OCI-LY7 (cell line): ENCODE data around the gene KIAA1549. TPM values are rescaled to one million over a fixed set of nuclear protein-coding genes. Genes with fewer than 3 reads are reported as not detected.

Source experiments
- BruUV-seq: library from RNA; stranded (reverse); fragments of 400-500 nt; replicated peaks from 2 replicates; lab custom pipeline; 2021; lab: Mats Ljungman, UMichigan
- CTCF ChIA-PET: fragments of 300-600 bp; sonication (Branson Sonifier 250); formaldehyde crosslinking; loops from one replicate; lab custom pipeline; 2022; ENCODE audit warnings: antibody characterized with exemption; ENCODE audit not compliant: unreplicated experiment; lab: Charles Lee
- POLR2A ChIA-PET: fragments of 300-600 bp; sonication (Branson Sonifier 250); formaldehyde crosslinking; loops from one replicate; lab custom pipeline; 2022; ENCODE audit warnings: antibody characterized with exemption; lab: Charles Lee
- DNase-seq: peaks from one replicate; pipeline ENCODE4 v3.0.0-alpha.2; 2015; ENCODE audit warnings: low spot score
- H2AFZ ChIP-seq: fragments of 200-600 bp; sonication (generic), shearing (Covaris generic); 2 replicates; pipeline ENCODE4 v1.6.1; 2014; ENCODE audit warnings: mild to moderate bottlenecking, antibody characterized with exemption, low read length, moderate library complexity
- H3K27ac ChIP-seq: fragments of 200-600 bp; sonication (generic); 2 replicates; pipeline ENCODE4 v1.5.1; 2014; ENCODE audit warnings: mixed run types, low read depth, mild to moderate bottlenecking, moderate library complexity, low read length, inconsistent platforms; ENCODE audit not compliant: poor library complexity, severe bottlenecking
- H3K36me3 ChIP-seq: fragments of 200-600 bp; sonication (generic); 2 replicates; pipeline ENCODE4 v1.6.1; 2014; ENCODE audit warnings: mild to moderate bottlenecking, antibody characterized with exemption, low read length, moderate library complexity, mixed read lengths; ENCODE audit not compliant: insufficient read depth
- H3K4me1 ChIP-seq: fragments of 200-600 bp; sonication (generic); 2 replicates; pipeline ENCODE4 v1.5.1; 2014; ENCODE audit warnings: mild to moderate bottlenecking, low read length; ENCODE audit not compliant: insufficient read depth, poor library complexity, severe bottlenecking
- H3K4me2 ChIP-seq: fragments of 200-600 bp; sonication (generic); 2 replicates; pipeline ENCODE4 v1.6.1; 2014; ENCODE audit warnings: mild to moderate bottlenecking, low read length
- H3K4me3 ChIP-seq: fragments of 200-600 bp; sonication (generic); 2 replicates; pipeline ENCODE4 v1.5.1; 2014; ENCODE audit warnings: mild to moderate bottlenecking, low read depth, low read length; ENCODE audit not compliant: poor library complexity, severe bottlenecking
- H3K79me2 ChIP-seq: fragments of 200-600 bp; sonication (generic); 2 replicates; pipeline ENCODE4 v1.6.1; 2016; ENCODE audit warnings: low read depth, mild to moderate bottlenecking, low read length, moderate library complexity, mixed read lengths; ENCODE audit not compliant: insufficient read depth
- H3K9me2 ChIP-seq: fragments of 200-600 bp; sonication (generic); 2 replicates; pipeline ENCODE4 v1.6.1; 2016; ENCODE audit warnings: mild to moderate bottlenecking, low read length, mixed read lengths; ENCODE audit not compliant: insufficient read depth
- H3K9me3 ChIP-seq: fragments of 200-600 bp; sonication (generic); 2 replicates; pipeline ENCODE4 v1.6.1; 2014; ENCODE audit warnings: mild to moderate bottlenecking, mixed run types, low read length, mixed read lengths
- H4K20me1 ChIP-seq: fragments of 200-600 bp; sonication (generic); 2 replicates; pipeline ENCODE4 v1.6.1; 2014; ENCODE audit warnings: mild to moderate bottlenecking, antibody characterized with exemption, low read length, moderate library complexity, mixed read lengths; ENCODE audit not compliant: insufficient read depth
- EZH2phosphoT487 ChIP-seq: fragments of 200-600 bp; sonication (generic); IDR thresholded peaks from 2 replicates; pipeline ENCODE4 v1.6.1; 2018; ENCODE audit warnings: low read depth, borderline replicate concordance, mild to moderate bottlenecking, mixed run types, antibody characterized with exemption, low read length, moderate library complexity, mixed read lengths
- intact Hi-C: fragments of 100-400 bp; cut with micrococcal nuclease; formaldehyde crosslinking; loops from one replicate; pipeline ENCODE4 v1.10.0; 2022; ENCODE audit not compliant: unreplicated experiment
- total RNA-seq, 2 experiments: library from RNA; depleted of rRNA in 1 of 2; stranded (reverse); fragments of >200 nt in 1 of 2; shearing (Covaris generic) in 1 of 2; gene quantifications; 2 replicates each; pipeline ENCODE4 v1.2.3, GENCODE V29; 2014 to 2022
- TF ChIP-seq, protein P1 (sequence below): fragments of 200-600 bp; sonication (generic); conservative IDR thresholded peaks from 2 replicates; pipeline ENCODE4 v1.5.1; 2014; ENCODE audit warnings: mild to moderate bottlenecking, antibody characterized with exemption, low read length, moderate library complexity, mixed read lengths

KIAA1549 gene
- total RNA-seq, 2 experiments from 2014 or later: 0.03 to 3.0 TPM

DNA sequence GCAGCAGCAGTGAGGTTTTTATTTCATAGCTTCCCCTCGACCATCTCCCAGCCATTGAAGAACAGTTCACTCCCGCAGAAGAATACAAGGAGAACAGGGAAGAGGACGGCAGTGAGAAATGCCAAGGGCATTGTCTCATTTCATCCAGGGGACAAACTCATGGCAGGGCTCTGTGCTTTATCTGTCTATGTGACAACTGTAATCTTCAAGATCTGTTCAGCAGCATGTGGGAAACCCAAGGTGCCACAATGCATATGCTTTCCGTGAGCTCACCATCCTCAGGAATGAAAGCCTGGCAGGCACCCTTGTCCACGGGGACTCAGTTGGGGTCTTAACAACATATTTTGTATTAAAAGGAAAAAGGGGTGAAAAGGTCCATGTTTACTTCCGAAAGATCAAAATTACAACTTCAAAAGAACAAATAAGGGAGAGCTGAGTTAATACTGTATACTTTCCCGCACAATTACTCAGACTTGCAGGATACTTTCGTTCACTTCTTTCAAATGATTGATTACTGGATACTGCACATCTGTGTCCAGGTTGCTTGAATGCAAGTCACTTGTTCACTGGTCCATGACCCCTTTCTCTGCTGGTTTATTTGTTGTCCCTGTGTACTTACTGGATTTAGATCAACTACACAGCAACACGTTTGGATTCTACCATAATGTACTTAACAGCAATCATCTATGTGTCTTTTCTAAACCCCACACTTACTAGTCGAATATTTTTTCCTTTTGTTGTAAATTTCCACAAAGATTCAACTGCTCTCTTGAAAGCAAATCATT is 93.1 kb downstream of the KIAA1549 start:
- Histone ChIP-seq H4K20me1 (no peaks in the 10 kb centered on the region), H3K36me3 (no peaks in the 10 kb centered on the region), H3K79me2 (no peaks in the 10 kb centered on the region), H3K4me3 (no peak overlapping the region), H3K9me3 (no peaks in the 10 kb centered on the region), H2AFZ (no peak overlapping the region), H3K4me1 (no peaks in the 10 kb centered on the region), H3K4me2 (no peak overlapping the region), H3K9me2 (no peaks in the 10 kb centered on the region), H3K27ac (no peak overlapping the region)
- CTCF ChIA-PET: no interaction called here
- TF ChIP-seq, protein P1, sequence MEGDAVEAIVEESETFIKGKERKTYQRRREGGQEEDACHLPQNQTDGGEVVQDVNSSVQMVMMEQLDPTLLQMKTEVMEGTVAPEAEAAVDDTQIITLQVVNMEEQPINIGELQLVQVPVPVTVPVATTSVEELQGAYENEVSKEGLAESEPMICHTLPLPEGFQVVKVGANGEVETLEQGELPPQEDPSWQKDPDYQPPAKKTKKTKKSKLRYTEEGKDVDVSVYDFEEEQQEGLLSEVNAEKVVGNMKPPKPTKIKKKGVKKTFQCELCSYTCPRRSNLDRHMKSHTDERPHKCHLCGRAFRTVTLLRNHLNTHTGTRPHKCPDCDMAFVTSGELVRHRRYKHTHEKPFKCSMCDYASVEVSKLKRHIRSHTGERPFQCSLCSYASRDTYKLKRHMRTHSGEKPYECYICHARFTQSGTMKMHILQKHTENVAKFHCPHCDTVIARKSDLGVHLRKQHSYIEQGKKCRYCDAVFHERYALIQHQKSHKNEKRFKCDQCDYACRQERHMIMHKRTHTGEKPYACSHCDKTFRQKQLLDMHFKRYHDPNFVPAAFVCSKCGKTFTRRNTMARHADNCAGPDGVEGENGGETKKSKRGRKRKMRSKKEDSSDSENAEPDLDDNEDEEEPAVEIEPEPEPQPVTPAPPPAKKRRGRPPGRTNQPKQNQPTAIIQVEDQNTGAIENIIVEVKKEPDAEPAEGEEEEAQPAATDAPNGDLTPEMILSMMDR: no peak
- no peak for TF ChIP-seq EZH2phosphoT487
- no peak for DNase-seq
- no TSS peak for BruUV-seq
- intact Hi-C loops: no loop called here
- POLR2A ChIA-PET: interaction anchor here (0.5 kb wide), 1 partner anchor 134 kb away, joined by 4 read pairs; no protein-coding TSS in a partner anchor

DNA sequence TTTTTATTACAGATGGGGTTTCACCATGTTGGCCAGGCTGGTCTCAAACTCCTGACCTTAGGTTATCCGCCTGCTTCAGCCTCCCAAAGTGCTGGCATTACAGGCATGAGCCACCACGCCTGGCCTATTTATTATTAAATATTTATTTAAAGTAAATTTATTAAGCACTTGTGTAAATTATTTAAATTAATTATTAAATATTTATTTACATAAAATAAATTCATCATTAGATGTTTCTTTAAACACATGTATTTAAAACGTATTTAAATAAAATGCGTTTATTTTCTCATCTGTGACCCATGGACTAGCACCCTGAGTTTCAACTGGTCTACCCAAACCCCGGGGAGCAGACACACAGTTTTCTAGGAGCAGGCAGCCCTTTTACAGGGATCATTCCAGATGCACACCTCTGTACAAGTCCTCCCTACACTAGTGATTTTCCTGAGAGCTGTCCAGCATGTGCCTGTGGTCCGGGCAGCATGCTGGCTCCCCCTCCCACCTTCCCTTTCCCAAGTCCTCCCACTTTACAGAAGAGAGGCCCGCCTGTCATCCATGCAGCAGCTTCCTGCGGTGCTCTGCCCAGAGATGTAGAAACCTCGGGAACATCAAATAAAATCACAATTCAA is 94.0 kb downstream of the KIAA1549 start:
- H3K9me2 ChIP-seq: no peaks in the 10 kb centered on the region
- no peak overlapping the region for H3K27ac ChIP-seq
- H3K36me3 ChIP-seq: no peaks in the 10 kb centered on the region
- no peak overlapping the region for H2AFZ ChIP-seq
- no peaks in the 10 kb centered on the region for H3K9me3 ChIP-seq
- no peak for DNase-seq
- intact Hi-C loops: no loop called here
- H4K20me1 ChIP-seq: no peaks in the 10 kb centered on the region
- H3K4me1 ChIP-seq: no peaks in the 10 kb centered on the region
- BruUV-seq: no TSS peak
- H3K4me3 ChIP-seq: no peak overlapping the region
- TF ChIP-seq, protein P1: no peak
- no peak for TF ChIP-seq EZH2phosphoT487
- no peak overlapping the region for H3K4me2 ChIP-seq
- ChIA-PET POLR2A (interaction anchor here (0.7 kb wide), 1 partner anchor 367 kb away, joined by 3 read pairs; no protein-coding TSS in a partner anchor), CTCF (interaction anchor here (1.0 to 1.5 kb wide), 2 partner anchors 8 to 13 kb away, joined by 3 to 5 read pairs; no protein-coding TSS in a partner anchor)
- H3K79me2 ChIP-seq: no peaks in the 10 kb centered on the region
